ENCODE measurements around the gene CISD3. TPM values are rescaled to one million over a fixed set of nuclear protein-coding genes. Genes with fewer than 3 reads are reported as not detected.

CISD3 gene
- total and polyA plus RNA-seq, 2 of the 8 experiments (the other 6 are each of a cell fraction or from before 2014, with no cell fraction given), result 9.4 to 11.1 TPM

DNA sequence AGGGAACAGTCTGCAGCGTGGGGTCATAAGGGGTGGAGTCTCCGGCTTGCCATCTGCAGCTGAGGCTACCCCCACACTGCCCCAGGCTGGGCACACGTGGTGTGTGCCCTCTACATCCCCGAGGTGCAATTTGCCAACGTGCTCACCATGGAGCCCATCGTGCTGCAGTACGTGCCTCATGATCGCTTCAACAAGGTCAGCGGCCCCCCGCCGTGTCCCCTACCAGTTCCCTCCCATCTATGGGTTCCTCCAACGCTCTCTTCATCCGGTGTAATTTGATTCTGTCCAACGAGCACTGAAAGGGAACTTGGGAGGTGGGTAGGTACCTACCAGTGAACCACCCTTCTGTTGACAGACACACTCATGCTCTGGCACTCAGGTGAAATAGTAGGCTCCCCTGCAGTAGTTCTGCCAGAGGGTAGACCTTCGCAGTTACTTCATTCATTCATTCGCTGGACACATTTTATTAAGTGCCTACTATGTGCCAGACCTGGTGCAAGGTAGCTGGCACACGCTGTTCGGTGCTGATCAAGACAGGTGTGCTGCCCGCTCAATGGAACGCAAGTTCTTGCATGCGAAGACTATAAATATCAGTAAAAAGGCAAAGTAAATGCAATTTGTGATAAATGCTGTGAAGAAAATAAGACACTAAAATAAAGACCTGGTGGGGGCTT lies 22.3 kb upstream of the CISD3 start:
- Histone ChIP-seq H3K9me3 (ENCODE audit: insufficient read depth in 2 of 2, low read depth in 1 of 2, low read length in 1 of 2) (no peaks in the 10 kb centered on the region), H3K18ac (ENCODE audit: extremely low read depth, low read length) (no peak overlapping the region), H3K4me2 (ENCODE audit: insufficient read depth in 1 of 2, low read depth in 2 of 2, low read length in 2 of 2) (peak overlapping the region; percentile 33 to 81; a peak in 2 of 4 replicates), H3K36me3 (ENCODE audit: control insufficient read depth in 2 of 4, insufficient read depth in 4 of 4, low read length in 3 of 4) (no peaks in the 10 kb centered on the region), H2BK15ac (ENCODE audit: low read length) (0 out of 2 replicates have a peak overlapping the region, but pooled peaks have one; percentile 88), H4K91ac (replicated peaks; ENCODE audit: insufficient read length, low read length) (no peak overlapping the region), H3K4me1 (replicated peaks in 1 of 4; ENCODE audit: control insufficient read depth in 3 of 4, insufficient read depth in 4 of 4, low read length in 3 of 4) (peaks cover 7 to 38% (median 27%) of the 10 kb centered on the region in 4 experiments), H3K56ac (replicated peaks; ENCODE audit: insufficient read length, low read depth, low read length) (no peak overlapping the region), H4K8ac (ENCODE audit: extremely low read depth, insufficient read depth, low read length) (no peak overlapping the region; the same call in 1 of the 2 replicates), H3K79me1 (ENCODE audit: low read depth, low read length) (no peaks in the 10 kb centered on the region), H3K4ac (replicated peaks; ENCODE audit: insufficient read length, low read depth, low read length) (no peak overlapping the region), H4K20me1 (replicated peaks in 1 of 2; ENCODE audit: control insufficient read depth in 1 of 2, insufficient read depth in 2 of 2, low read length in 2 of 2) (peaks cover 5 to 10% of the 10 kb centered on the region in 2 experiments), H3K27ac (ENCODE audit: low read depth, low read length) (no peak overlapping the region), H4K5ac (ENCODE audit: insufficient read length, low read depth, low read length) (no peak overlapping the region), H3K14ac (ENCODE audit: insufficient read length) (no peak overlapping the region), H3K4me3 (ENCODE audit: extremely low read depth in 1 of 4, insufficient read depth in 2 of 4, low read depth in 3 of 4, low read length in 4 of 4) (peak overlapping the region in 1 of 4 experiments; percentile 1; a peak in 3 of 8 replicates), H3K27me3 (replicated peaks in 1 of 4; ENCODE audit: control insufficient read depth in 3 of 4, extremely low read depth in 1 of 4, insufficient read depth in 3 of 4, low read length in 3 of 4) (peaks cover 8 to 57% (median 39%) of the 10 kb centered on the region in 4 experiments), H2BK20ac (ENCODE audit: low read length) (no peak overlapping the region), H3K79me2 (ENCODE audit: control insufficient read depth in 1 of 2, insufficient read depth in 2 of 2, low read length in 2 of 2) (no peaks in the 10 kb centered on the region), H3K23ac (ENCODE audit: insufficient read length) (no peak overlapping the region), H2AK5ac (ENCODE audit: low read depth, low read length) (no peak overlapping the region; the same call in 1 of the 2 replicates), H2BK5ac (ENCODE audit: low read depth, low read length) (no peak overlapping the region), H2BK12ac (ENCODE audit: low read depth, low read length) (0 out of 2 replicates have a peak overlapping the region, but pooled peaks have one; percentile 90), H3K9ac (replicated peaks in 1 of 4; ENCODE audit: extremely low read depth in 1 of 4, low read depth in 3 of 4, low read length in 3 of 4) (no peak overlapping the region), H2AFZ (ENCODE audit: low read length) (no peak overlapping the region), H3K23me2 (ENCODE audit: low read depth, low read length) (peaks cover 24% of the 10 kb centered on the region), H2BK120ac (replicated peaks; ENCODE audit: low read depth, low read length) (no peak overlapping the region)
- CTCF ChIA-PET (ENCODE audit: partially characterized antibody), result interaction anchor here (0.7 to 3.4 kb wide), 11 partner anchors 8 to 149 kb away, joined by 3 to 30 read pairs (median 6); no protein-coding TSS in a partner anchor
- POLR2A ChIA-PET (ENCODE audit: partially characterized antibody), result interaction anchor here (1.1 to 4.5 kb wide), 6 partner anchors 8 to 144 kb away, joined by 3 to 38 read pairs (median 4); partner anchors contain the start of gene PSMB3
- FAIRE-seq (no peak), DNase-seq (ENCODE audit: low read depth in 1 of 2, low spot score in 2 of 2) (no peak)
- WGBS, 2 experiments (ENCODE audit: extremely low coverage in 1 of 2, insufficient coverage in 1 of 2, insufficient read length in 1 of 2, insufficient replicate concordance in 2 of 2, low coverage in 1 of 2, low lambda C conversion rate in 2 of 2, missing lambda C conversion rate in 1 of 2), result 71% methylated on average over 21 of the region's 21 CpGs; no CpG with 5 or more reads in 1 of the 2 experiments
- TF ChIP-seq PHF8 (conservative IDR thresholded peaks at IDR 0.05; ENCODE audit: low read depth, low read length) (no peak), RBBP5 (IDR thresholded peaks at IDR 0.05; ENCODE audit: borderline replicate concordance, low read depth, low read length) (no peak), RXRA (IDR thresholded peaks at IDR 0.05; ENCODE audit: insufficient read depth, low read depth, low read length) (no peak), CBX8 (IDR thresholded peaks at IDR 0.05; ENCODE audit: borderline replicate concordance, low read depth, low read length) (no peak), JUN (IDR thresholded peaks at IDR 0.05; ENCODE audit: low read depth, low read length) (no peak), ZNF274 (IDR thresholded peaks at IDR 0.05; ENCODE audit: borderline replicate concordance, extremely low read depth, low read length) (no peak), BCL11A (IDR thresholded peaks at IDR 0.05; ENCODE audit: low read depth in 2 of 2, low read length in 2 of 2) (no peak), CEBPB (IDR thresholded peaks at IDR 0.05; ENCODE audit: low read depth, low read length) (no peak), GTF2F1 (IDR thresholded peaks at IDR 0.05; ENCODE audit: borderline replicate concordance, low read depth, low read length) (no peak)
- TF ChIP-seq, protein P1, sequence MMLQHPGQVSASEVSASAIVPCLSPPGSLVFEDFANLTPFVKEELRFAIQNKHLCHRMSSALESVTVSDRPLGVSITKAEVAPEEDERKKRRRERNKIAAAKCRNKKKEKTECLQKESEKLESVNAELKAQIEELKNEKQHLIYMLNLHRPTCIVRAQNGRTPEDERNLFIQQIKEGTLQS (IDR thresholded peaks at IDR 0.05; ENCODE audit: insufficient read depth, low read depth, low read length), result no peak
- TF ChIP-seq, protein P2, sequence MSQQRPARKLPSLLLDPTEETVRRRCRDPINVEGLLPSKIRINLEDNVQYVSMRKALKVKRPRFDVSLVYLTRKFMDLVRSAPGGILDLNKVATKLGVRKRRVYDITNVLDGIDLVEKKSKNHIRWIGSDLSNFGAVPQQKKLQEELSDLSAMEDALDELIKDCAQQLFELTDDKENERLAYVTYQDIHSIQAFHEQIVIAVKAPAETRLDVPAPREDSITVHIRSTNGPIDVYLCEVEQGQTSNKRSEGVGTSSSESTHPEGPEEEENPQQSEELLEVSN (IDR thresholded peaks at IDR 0.05), result no peak

Measured in H1 (cell line).